ENCODE results near the gene CCDC71L.

- TF ChIP-seq CTCF (IDR thresholded peaks at IDR 0.05), result no peak
- no peak for TF ChIP-seq POLR2A (IDR thresholded peaks at IDR 0.05)
These were observed 31.6 kb upstream of the CCDC71L start for GRCh38 chr7:106692450-106693051.
